HTR-8/SVneo (cell line): ENCODE results near the gene C17orf100.
"Not testable (repeated sequence)": the region's sequence is repeated elsewhere in the genome, so short reads cannot be mapped to it uniquely, and the experiment has no call there.

Experiments
- DNase-seq: peaks from one replicate; pipeline ENCODE4 v3.0.0; 2011; ENCODE audit warnings: low spot score, mixed read lengths; ENCODE audit not compliant: insufficient read length
- FAIRE-seq: peaks from 2 replicates; lab custom pipeline; 2011; peaks lifted over from hg19 to GRCh38; lab: Jason Lieb, UNC

Gene C17orf100

DNA sequence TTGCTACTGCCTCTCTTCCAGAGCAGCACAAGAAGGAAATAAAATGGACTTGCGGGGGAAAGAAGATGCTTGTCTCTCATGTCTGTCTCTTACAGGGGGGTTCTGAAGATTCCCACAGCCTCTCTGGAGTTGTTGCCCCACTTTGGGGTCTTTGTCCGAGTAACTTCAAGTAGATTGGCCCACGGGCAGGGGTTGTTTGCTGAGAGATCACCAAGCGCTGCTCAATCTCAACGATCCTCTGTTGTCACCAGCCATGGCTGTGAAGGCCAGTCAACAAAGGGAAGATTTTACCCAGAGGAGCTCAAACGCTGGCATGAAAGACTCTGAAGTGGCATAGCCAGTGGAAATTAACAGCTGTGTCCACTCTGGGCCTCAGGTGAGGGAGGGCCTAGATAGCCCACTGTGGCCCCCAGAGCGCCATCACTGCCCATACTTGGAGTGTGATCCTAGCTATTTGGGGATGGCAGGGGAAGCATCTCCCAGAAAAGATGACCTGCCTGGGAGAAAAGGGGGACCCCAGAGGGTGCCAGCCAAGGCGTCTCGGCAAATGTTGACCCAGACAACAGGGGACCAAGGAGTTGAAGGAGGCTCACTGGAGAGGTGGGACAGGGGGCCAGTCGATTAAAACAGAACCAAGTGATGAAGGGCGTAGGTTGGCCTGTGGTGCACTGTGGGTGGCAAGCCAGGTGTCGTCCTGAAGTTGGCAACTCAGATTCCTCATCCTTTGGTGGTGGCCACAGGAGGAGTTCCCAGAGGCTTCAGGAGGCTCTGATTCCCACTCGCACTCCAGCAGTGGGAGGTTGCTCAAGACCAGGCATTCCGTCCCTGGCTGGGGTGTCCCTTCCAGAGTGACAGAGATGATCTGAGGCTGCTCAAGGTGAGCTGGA, 33.6 kb downstream of the C17orf100 start:
- FAIRE-seq = no peak
- no peak for DNase-seq

DNA sequence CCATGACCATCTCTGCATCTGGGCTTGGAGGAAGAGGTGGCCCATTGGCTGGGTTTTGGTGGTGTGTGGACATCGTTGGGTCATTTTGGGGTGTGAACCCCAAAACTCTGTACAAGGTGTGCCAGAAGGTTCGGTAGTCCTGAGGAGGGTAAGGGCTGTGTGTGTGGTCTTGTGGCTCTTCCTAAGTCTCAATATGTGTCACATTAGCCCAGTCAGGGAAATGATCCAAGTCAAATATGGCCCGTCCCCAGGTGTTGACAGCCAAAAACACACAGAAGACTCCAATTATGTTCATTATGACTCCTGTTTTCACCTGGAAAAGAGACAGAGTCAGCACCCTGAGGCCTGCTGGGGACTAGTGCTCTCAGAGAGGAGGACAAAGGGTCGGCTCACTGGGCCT, 34.5 kb downstream of the C17orf100 start:
- DNase-seq (no peak), FAIRE-seq (no peak)

DNA sequence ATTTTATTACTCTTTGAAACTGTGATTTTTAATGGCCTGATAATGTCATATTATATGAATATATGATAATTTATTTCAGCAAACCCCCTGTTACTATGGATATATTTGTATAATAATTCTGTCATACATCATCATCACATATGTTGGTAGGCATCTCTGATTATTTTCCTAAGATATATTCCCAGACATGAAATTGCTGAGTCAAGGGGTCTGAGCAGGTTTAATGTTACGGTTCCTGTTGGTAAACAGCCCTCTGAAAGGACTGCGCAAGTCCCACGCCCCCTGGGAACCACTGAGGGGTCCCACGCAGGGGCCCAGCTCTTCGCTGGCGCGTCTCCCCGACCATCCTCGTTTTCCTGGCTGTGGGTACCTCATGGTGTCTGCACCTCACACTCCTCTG, 37.4 kb downstream of the C17orf100 start:
- no peak for FAIRE-seq
- no peak for DNase-seq

DNA sequence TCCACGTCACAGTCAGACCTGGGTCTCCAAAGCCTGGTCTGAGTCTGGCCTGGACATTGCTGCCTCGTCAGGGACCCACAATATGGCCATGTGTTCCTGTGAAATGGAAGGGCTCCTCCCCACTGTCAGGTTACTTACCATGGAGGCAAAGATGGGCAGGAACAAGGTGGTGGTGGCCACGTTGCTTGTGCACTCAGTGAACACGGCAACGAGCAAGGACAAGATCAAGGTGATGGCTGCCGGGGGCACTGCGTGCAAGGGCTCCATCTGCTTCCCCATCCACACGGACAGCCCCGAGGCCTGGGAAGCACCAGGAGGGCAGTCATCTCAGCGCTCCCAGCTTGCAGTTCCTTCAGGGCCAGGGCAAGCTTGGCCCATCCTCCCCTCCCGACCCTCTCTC, 39.1 kb downstream of the C17orf100 start:
- DNase-seq (no peak), FAIRE-seq (no peak)

DNA sequence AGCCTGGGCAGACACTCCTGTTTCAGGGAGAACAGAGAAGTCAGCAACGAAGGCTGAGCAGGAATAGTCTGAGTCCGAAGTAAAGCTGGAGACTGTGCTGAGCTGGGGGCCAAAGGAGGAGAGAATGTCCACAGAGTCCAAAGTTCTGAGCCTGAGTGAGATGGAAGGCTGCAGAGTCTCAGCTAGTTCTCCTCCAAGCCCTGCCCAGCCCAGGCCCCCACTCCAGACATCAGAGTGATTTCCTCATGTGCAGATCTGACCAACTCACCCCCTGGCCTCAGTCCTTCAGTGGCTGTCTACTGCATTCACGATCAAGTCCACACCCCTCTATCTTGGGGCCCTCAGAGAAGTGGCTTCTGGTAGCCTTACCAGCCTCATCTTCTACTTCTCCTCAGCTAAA, 40.0 kb downstream of the C17orf100 start:
- DNase-seq = no peak
- FAIRE-seq = no peak

DNA sequence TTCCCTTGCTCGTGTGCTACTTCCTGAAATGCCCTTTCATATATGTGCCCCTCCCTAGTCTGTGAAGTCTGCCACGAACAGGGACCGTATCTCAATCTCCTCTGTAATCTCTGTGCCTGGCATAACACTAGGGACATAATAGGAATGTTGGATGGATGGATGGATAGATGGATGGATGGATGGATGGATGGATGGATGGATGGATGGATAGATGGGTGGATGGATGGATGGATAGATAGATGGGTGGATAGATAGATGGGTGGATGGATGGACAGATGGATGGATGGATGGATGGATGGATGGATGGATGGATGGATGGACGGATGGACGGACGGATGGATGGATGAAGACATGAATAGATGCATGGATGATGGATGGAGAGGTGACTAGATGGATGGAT, 40.4 kb downstream of the C17orf100 start:
- FAIRE-seq, DNase-seq: not testable (repeated sequence)

DNA sequence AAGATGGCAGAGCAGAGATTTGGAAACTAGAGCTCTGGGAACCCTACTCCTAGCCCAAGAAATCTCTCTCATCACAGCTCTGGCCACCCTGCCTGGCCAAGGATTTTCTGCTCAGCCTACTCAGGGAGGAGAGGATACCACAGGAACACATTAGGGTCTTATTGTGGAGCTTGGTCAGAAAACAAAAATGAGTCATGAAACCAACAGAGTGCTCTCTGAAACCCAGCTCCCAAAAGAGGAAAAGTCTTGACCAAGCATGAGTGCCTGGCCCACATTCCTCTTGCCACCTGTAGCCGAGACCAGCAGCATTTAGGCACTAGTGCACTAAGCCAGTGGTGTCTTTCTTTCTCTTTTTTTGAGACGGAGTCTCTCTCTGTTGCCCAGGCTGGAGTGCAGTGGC, 43.5 kb downstream of the C17orf100 start:
- no peak for DNase-seq
- no peak for FAIRE-seq

DNA sequence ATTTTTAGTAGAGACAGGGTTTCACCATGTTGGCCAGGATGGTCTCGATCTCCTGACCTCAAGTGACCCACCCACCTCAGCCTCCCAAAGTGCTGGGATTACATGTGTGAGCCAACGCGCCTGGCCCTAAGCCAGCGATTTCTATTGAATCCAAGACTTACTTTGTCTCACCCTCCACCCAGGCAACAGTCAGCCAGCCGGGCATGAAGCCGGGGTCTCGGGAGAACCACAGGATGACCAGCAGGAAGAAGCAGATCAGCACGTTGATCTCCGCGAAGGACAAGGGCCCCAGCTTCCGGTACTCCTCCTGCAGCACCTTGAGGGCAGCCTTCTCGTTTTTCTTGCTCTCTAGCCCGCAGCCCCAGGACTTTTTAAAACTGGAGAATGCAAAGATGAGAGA, 44.0 kb downstream of the C17orf100 start:
- FAIRE-seq (no peak), DNase-seq (no peak)

DNA sequence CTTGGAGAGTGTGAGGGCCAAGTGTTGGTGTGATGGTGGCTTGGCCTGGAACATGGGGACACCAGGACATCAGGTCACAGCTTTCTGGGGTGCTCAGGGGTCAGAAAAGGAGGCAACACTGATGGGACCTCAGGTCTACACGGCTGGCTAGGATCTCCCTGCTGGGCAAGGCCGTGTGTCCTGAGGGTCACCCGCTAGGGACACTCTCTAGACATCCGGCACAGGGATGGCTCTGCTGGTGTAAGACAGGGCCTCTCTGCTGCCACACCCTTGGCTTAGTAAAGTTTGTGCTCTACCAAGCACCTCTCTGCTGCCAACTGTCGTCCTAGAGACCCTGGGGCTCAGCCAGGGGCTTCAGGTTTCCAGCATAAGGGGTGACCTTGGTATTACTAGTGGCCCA, 45.3 kb downstream of the C17orf100 start:
- no peak for FAIRE-seq
- DNase-seq = no peak

DNA sequence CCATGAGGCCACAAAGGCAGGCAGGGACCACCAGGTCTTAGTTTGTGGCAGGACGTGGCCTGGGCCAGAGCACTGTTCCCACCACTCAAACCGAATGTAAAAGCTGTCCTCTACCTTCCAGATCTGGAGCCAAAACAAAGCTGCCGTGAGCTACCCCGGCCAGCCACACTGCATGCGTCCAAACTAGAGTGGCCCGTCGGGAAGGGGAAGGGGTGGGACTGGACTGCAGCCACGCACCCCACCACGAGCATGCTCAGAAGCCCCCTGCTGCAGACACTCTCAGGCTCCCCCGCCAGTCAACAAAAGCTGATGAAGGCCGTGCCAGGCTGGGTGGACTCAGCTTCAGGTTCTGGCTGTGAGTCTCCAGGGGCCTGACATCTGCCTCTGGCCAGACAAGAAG, 46.4 kb downstream of the C17orf100 start:
- DNase-seq (no peak), FAIRE-seq (no peak)

DNA sequence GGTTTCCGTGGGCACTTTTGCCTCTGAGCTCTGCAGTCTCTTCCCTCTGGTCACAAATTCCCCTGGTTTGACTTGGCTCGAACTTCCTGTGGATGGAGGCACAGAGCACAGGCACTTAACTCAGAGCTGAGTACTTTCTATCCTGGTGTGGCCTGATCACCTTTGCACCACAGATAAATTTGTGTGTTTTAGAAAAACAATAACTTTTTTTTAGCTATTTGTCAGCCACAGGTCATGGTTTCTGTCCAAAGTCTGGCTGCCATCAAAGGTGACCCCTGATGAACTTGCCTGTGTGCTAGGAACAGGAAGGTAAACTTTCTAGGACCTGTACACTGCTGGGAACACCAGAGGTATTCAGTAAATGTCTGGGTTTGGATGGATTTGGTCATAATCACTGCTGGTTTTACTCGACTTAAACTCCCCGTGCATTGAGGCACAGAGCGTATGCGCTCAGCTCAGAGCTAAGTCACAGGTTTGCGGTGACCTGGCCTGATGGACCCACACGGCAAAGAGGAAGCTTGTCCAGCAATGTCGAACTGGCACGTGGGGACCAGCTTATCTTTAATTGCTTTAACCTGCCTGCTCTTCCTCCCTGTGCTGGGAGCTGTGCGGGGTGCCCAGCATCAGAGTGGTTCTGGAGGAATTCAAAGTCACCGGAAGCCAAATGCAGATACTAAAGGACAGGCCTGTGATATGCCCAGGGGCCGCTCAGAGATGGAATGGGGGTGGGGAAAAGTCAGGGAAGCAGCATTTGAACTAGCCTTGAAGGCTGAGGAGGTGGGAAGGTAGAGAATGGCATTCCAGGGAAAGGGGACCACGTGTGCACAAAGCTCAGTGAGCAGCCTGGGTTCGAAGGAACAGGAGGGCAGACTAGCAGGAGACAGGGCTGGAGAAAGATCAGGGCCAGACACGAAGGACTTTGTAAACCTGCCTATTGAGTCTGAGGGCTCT, 48.7 kb downstream of the C17orf100 start:
- DNase-seq = no peak
- FAIRE-seq = no peak

DNA sequence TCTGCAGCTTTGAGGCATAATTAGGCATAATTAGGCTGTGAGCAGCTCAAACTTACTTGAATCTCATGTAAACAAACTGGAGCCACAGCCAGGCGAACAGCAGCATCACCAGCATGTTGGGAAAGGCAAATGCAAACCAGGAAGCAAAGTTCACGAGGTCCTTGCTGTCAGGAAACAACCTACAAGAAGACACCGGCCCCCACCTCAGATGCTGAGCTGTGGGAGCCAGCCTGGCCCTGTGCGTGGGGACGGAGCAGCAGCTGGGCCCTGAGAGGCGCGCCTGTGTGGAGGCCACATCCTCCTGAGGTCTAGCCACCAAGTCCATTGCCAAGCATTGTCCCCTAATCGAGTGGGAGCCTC, 49.4 kb downstream of the C17orf100 start:
- DNase-seq = no peak
- no peak for FAIRE-seq

DNA sequence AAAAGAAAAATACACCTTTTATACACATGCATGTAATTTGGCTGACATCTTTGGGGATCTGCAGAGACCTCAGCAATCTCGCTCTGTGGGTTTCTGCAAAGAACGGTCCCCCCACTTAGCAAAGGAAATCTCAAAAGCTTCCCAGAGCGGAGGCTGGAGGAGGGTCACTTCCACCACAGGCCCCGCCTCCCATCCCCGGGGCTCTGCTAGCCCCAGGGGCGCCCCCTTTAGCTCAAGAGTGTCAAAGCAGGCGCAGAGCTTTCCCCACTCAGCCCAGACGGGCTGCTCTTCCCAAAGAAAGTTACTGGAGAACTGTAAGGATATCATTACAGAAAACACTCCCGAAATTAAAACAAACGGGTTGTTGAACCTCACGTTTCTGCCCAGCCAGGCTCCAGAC, 50.2 kb downstream of the C17orf100 start:
- DNase-seq = peak; percentile 60
- FAIRE-seq = no peak

DNA sequence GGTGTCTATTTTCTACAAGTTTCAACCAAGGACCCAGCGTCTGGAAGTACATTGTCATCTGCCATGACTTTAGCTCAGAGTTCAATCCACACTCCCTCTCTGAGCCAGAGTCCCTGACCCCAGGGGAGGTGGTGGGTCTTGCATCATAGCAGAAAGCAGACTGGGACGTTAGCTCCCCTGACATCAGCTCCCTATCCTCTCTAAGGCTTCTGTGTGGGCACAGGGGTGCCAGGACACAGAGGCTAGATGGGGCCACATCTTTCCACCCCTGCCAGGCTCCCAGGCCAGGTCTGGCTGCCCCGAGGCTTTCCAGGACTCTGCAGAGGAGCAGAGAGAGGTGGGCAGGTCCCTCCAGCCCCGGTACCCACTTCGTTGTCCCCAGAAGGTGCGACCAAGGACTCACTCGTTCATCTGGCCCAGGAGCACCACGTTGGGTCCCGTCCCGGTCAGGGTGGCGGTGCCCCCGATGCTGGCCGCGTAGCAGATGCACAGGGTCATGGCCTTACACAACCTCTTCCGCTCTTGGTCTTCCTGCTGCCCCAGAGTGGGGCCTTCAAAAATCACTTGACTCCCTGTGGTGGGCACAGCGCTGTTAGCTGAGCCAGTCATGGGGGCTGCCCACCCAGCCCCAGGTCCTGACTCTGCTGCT, 51.1 kb downstream of the C17orf100 start:
- FAIRE-seq (no peak), DNase-seq (no peak)
